ENCODE data around the gene SKAP1.
"Not testable (repeated sequence)": the region's sequence is repeated elsewhere in the genome, so short reads cannot be mapped to it uniquely, and the experiment has no call there.

Gene SKAP1

GRCh38 chr17:48378708-48379392, 51.2 kb downstream of the SKAP1 start:
- H3K4me3 ChIP-seq (ENCODE audit: low read length), result no peak overlapping the region
- no peak for DNase-seq (ENCODE audit: low read depth, low spot score)

GRCh38 chr17:48378238-48378637, 51.8 kb downstream of the SKAP1 start:
- DNase-seq (ENCODE audit: low read depth, low spot score), result no peak
- no peak overlapping the region for H3K4me3 ChIP-seq (ENCODE audit: low read length)

GRCh38 chr17:48376682-48377325, 53.2 kb downstream of the SKAP1 start:
- no peak overlapping the region for H3K4me3 ChIP-seq (ENCODE audit: low read length)
- no peak for DNase-seq (ENCODE audit: low read depth, low spot score)

- DNase-seq (ENCODE audit: low read depth, low spot score), result no peak
- no peak overlapping the region for H3K4me3 ChIP-seq (ENCODE audit: low read length)
Measured at GRCh38 chr17:48375356-48375755, 54.7 kb downstream of the SKAP1 start.

DNA sequence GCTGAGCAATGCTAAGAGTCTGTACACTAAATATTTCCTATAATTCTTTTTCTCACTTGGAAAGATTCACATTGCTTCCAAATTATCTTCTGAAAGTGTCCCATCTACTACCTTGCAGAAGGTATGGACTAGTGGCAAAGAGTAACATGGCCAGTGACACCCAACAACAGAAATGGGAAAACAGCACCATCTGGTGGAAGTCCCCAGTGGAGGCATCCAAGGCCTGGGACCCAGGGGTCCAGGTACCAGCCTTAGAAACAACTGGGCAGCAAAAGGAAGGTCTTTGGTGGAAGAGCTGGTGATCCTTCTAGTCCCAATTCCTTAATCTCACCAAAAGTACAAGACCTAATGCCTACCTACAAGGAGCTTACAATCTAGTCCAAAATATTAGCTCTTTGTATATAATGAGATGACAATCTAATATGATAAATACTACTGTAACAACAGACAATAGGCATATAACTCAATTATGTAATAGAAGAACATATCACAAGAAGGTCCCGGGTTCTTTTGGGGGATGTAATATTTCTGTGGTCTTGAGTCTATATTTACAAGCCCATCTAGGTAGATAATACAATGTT, 55.3 kb downstream of the SKAP1 start:
- peak; percentile 44 for DNase-seq (ENCODE audit: low read depth, low spot score)
- no peak overlapping the region for H3K4me3 ChIP-seq (ENCODE audit: low read length)

DNA sequence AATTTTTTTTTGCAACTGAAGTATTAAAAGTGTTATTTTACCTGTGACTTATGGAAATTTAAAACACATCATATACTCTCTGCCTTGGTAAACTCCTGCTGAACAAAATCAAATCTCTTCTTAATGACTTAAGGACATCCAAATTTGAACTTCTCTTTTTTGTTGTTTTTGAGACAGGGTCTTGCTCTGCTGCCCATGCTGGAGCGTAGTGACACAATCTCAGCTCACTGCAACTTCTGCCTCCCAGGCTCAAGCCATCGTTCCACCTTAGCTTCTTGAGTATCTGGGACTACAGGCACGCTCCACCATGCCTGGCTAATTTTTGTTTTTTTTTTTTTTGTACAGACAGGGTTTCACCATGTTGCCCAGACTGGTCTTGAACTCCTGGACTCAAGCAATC, 56.1 kb downstream of the SKAP1 start:
- no peak for DNase-seq (ENCODE audit: low read depth, low spot score)
- no peak overlapping the region for H3K4me3 ChIP-seq (ENCODE audit: low read length)

- no peak for DNase-seq (ENCODE audit: low read depth, low spot score)
Measured at GRCh38 chr17:48373130-48373830, 56.7 kb downstream of the SKAP1 start.

GRCh38 chr17:48368967-48369366, 61.0 kb downstream of the SKAP1 start:
- H3K4me3 ChIP-seq (ENCODE audit: low read length); DNase-seq (ENCODE audit: low read depth, low spot score): not testable (repeated sequence)

More at GRCh38 chr17:48373130-48373830, 56.7 kb downstream of the SKAP1 start:
- no peak overlapping the region for H3K4me3 ChIP-seq (ENCODE audit: low read length)

DNA sequence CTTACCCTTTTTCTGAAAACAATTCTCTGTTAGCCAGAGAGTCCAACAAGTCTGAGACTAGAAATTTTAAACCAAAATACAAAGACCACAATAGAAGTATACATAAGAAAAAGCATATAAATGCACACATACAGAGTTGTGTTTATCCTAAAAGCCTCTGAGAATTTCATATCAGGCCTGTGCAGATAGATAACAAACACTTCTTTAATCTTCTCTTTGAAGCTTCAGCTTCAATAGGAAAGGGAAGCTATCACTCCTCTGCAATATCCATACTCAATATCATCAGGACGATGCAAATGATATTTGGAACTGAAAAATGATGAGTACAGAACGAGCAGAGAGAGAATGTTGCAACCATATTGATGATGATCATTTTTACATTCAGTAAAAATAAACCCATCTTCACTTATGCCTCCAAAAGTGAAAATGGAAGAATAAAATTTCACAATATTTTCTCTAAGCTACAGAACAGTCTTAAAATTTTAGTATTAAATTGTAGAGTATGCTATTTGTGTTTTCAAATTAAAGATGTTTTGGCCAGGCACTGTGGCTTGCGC, 61.6 kb downstream of the SKAP1 start:
- no peak for DNase-seq (ENCODE audit: low read depth, low spot score)
- H3K4me3 ChIP-seq (ENCODE audit: low read length), result no peak overlapping the region

DNA sequence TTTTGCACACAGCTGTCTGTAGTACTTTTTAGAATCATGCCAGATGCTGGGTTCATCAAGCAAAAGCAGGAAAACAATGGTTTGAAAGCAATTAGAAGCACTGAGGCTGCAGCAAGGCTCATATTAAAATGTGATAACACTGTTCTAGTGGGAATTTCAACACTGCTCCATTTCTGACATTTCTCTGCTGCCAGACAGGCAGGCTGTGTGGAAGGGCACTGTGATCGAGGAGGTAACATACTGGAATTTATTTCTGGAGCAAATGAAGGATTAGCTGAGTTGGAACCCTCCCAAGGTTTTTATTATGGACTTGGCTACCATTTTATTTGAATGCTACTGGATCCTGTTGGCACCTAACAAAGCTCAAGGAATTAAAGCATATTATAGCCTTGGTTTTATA, 66.9 kb downstream of the SKAP1 start:
- no peak overlapping the region for H3K4me3 ChIP-seq (ENCODE audit: low read length)
- no peak for DNase-seq (ENCODE audit: low read depth, low spot score)

GRCh38 chr17:48360861-48361633, 69.0 kb downstream of the SKAP1 start:
- DNase-seq (ENCODE audit: low read depth, low spot score); H3K4me3 ChIP-seq (ENCODE audit: low read length): not testable (repeated sequence)

- no peak overlapping the region for H3K4me3 ChIP-seq (ENCODE audit: low read length)
- DNase-seq (ENCODE audit: low read depth, low spot score), result no peak
Measured at GRCh38 chr17:48357779-48358602, 72.0 kb downstream of the SKAP1 start.

GRCh38 chr17:48356866-48357265, 73.1 kb downstream of the SKAP1 start:
- no peak for DNase-seq (ENCODE audit: low read depth, low spot score)
- no peak overlapping the region for H3K4me3 ChIP-seq (ENCODE audit: low read length)

DNA sequence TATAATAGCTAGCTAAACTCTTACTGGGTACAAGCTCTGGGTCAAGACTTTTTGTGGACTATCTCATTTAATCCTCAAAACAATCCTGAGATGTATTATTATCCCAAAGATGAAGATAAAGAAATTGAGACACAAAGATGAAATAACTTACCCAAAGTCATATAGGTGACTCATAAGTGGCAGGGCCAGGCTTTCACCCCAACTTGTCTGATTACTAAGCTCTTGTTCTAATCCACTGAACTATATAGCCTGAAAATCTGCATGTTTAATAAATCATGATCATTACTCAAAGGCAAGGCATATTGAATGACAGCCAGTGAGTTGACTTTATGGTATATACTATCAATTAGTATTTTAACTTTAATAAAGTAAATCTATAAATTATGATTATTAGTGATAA, 77.4 kb downstream of the SKAP1 start:
- no peak for DNase-seq (ENCODE audit: low read depth, low spot score)
- no peak overlapping the region for H3K4me3 ChIP-seq (ENCODE audit: low read length)

GRCh38 chr17:48351911-48352332, 78.1 kb downstream of the SKAP1 start:
- no peak overlapping the region for H3K4me3 ChIP-seq (ENCODE audit: low read length)
- DNase-seq (ENCODE audit: low read depth, low spot score), result peak; percentile 45

DNA sequence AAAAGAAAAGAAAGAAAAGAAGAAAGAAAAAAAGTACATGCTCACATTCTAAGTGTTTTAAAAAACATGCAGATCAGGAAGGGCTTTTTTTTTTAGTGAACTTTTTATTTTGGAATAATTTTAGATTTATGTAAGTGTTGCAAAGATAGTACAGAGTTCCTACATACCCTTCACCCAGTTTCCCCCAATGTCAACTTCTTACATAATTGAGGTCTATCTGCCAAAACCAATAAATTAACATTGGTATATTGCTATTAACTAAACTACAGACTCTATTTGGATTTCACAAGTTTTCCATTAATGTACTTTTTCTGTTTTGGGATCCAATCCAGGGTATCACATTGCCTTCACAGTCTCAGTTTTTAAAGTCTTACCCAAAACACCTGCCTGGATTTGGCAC, 81.7 kb downstream of the SKAP1 start:
- no peak for DNase-seq (ENCODE audit: low read depth, low spot score)
- H3K4me3 ChIP-seq (ENCODE audit: low read length), result no peak overlapping the region

GRCh38 chr17:48347177-48347576, 82.8 kb downstream of the SKAP1 start:
- H3K4me3 ChIP-seq (ENCODE audit: low read length), result no peak overlapping the region
- DNase-seq (ENCODE audit: low read depth, low spot score), result no peak

- DNase-seq (ENCODE audit: low read depth, low spot score), result no peak
- no peak overlapping the region for H3K4me3 ChIP-seq (ENCODE audit: low read length)
Measured at GRCh38 chr17:48344251-48344650, 85.8 kb downstream of the SKAP1 start.
